ENCODE results near the gene KLF13.

- TF ChIP-seq SPI1 (IDR thresholded peaks at IDR 0.05; ENCODE audit: borderline replicate concordance, low read depth), result no peak
- TF ChIP-seq, protein P1, sequence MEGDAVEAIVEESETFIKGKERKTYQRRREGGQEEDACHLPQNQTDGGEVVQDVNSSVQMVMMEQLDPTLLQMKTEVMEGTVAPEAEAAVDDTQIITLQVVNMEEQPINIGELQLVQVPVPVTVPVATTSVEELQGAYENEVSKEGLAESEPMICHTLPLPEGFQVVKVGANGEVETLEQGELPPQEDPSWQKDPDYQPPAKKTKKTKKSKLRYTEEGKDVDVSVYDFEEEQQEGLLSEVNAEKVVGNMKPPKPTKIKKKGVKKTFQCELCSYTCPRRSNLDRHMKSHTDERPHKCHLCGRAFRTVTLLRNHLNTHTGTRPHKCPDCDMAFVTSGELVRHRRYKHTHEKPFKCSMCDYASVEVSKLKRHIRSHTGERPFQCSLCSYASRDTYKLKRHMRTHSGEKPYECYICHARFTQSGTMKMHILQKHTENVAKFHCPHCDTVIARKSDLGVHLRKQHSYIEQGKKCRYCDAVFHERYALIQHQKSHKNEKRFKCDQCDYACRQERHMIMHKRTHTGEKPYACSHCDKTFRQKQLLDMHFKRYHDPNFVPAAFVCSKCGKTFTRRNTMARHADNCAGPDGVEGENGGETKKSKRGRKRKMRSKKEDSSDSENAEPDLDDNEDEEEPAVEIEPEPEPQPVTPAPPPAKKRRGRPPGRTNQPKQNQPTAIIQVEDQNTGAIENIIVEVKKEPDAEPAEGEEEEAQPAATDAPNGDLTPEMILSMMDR (IDR thresholded peaks at IDR 0.05; ENCODE audit: insufficient read depth, low read length), result no peak
- no peak for TF ChIP-seq POLR2AphosphoS5 (IDR thresholded peaks at IDR 0.05; ENCODE audit: low read depth)
Observed at GRCh38 chr15:31291048-31291578, 35.5 kb upstream of the KLF13 start.

Measured in HL-60 (cell line).